ENCODE results near the gene SDK1. TPM values are rescaled to one million over a fixed set of nuclear protein-coding genes. Genes with fewer than 3 reads are reported as not detected.
"Not testable (repeated sequence)": the region's sequence is repeated elsewhere in the genome, so short reads cannot be mapped to it uniquely, and the experiment has no call there.

Gene SDK1
- total RNA-seq, 2 donors from 2014 or later = 4.8 to 13.2 TPM

DNA sequence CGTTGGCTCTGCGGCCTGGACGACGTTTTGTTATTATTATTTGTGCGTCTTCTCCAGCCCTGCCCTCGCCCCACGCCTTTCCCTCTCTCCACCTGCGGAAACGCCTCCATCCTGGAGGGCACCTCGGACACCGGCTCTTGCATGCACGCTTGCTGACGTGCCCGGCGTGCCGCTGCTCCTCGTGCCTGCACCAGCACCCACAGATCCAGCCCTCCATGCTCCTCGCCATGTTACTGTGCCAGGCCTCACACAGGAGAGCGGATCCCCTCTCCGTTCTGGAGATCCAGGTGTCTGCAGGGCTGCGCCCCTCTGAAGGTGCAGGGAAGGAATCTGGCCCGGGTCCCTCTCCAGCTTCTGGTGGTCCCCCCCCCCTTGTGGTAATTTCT is 1007.1 kb downstream of the SDK1 start:
- no peaks in the 10 kb centered on the region for H3K36me3 ChIP-seq
- H3K27ac ChIP-seq = no peak overlapping the region
- H3K9me3 ChIP-seq = no peaks in the 10 kb centered on the region
- TF ChIP-seq POLR2AphosphoS5 (IDR thresholded peaks at IDR 0.05) (no peak), CTCF (IDR thresholded peaks at IDR 0.05) (no peak), POLR2A (IDR thresholded peaks at IDR 0.05) (no peak)
- WGBS = 94% methylated on average over 22 of the region's 22 CpGs
- H3K27me3 ChIP-seq (replicated peaks; ENCODE audit: insufficient read depth) = no peaks in the 10 kb centered on the region
- no peaks in the 10 kb centered on the region for H3K4me1 ChIP-seq (replicated peaks)
- DNase-seq (ENCODE audit: low spot score) = no peak
- intact Hi-C loops (cut with DNase I) = no loop called here
- no peak overlapping the region for H3K4me3 ChIP-seq

DNA sequence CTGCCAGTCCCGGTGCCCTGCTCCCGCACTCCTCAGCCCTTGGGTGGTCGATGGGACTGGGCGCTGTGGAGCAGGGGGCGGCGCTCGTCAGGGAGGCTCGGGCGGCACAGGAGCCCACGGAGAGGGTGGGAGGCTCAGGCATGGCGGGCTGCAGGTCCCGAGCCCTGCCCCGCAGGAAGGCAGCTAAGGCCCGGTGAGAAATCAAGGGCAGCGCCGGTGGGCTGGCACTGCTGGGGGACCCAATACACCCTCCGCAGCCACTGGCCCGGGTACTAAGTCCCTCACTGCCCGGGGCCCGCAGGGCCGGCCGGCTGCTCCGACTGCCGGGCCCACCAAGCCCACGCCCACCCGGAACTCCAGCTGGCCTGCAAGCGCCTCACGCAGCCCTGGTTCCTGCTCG is 1012.9 kb downstream of the SDK1 start:
- H3K27me3 ChIP-seq (replicated peaks; ENCODE audit: insufficient read depth); H3K9me3 ChIP-seq; intact Hi-C loops (cut with DNase I); H3K4me1 ChIP-seq (replicated peaks); DNase-seq (ENCODE audit: low spot score); H3K36me3 ChIP-seq; H3K27ac ChIP-seq; H3K4me3 ChIP-seq: not testable (repeated sequence)
- WGBS = 95% methylated on average over 15 of the region's 29 CpGs

- 84% methylated on average over 16 of the region's 16 CpGs for WGBS
- H3K27ac ChIP-seq; H3K4me1 ChIP-seq (replicated peaks); intact Hi-C loops (cut with DNase I); H3K27me3 ChIP-seq (replicated peaks; ENCODE audit: insufficient read depth); DNase-seq (ENCODE audit: low spot score); H3K36me3 ChIP-seq; H3K4me3 ChIP-seq; H3K9me3 ChIP-seq: not testable (repeated sequence)
Measured at GRCh38 chr7:4314316-4314715, 1013.3 kb downstream of the SDK1 start.
